Fibroblast of lung (primary cell): Measurements from ENCODE around the gene NOSTRIN. TPM values are rescaled to one million over a fixed set of nuclear protein-coding genes. Genes with fewer than 3 reads are reported as not detected.

Source experiments
- DNase-seq, 2 donors: peaks; one replicate each; pipeline versions ENCODE4 v3.0.0 to v3.0.0-alpha.2; 2010; ENCODE audit warnings: low read depth in 2 of 2
- H2AFZ ChIP-seq: 2 replicates; pipeline ENCODE4 v1.5.1; 2012; ENCODE audit warnings: low read length, control low read depth, inconsistent platforms
- H3K27ac ChIP-seq: 2 replicates; pipeline ENCODE4 v1.5.1; 2011; ENCODE audit warnings: low read length, control low read depth; ENCODE audit not compliant: insufficient read depth
- H3K27me3 ChIP-seq: 2 replicates; pipeline ENCODE4 v1.5.1; 2011; ENCODE audit warnings: mild to moderate bottlenecking, low read length; ENCODE audit not compliant: control insufficient read depth, insufficient read depth
- H3K36me3 ChIP-seq: 2 replicates; pipeline ENCODE4 v1.5.1; 2011; ENCODE audit warnings: low read length; ENCODE audit not compliant: control insufficient read depth, insufficient read depth
- H3K4me1 ChIP-seq: 2 replicates; pipeline ENCODE4 v1.5.1; 2011; ENCODE audit warnings: low read length; ENCODE audit not compliant: control insufficient read depth, insufficient read depth; ENCODE audit errors: extremely low read depth
- H3K4me2 ChIP-seq: 2 replicates; pipeline ENCODE4 v1.5.1; 2011; ENCODE audit warnings: low read length, control low read depth; ENCODE audit not compliant: insufficient read depth; ENCODE audit errors: extremely low read depth
- H3K4me3 ChIP-seq, 4 experiments: fragments of 200-600 bp in 1 of 4; sonication (generic) in 1 of 4; replicated peaks in 1 of 4; 2 replicates each; pipeline ENCODE4 v1.5.1; 2011 to 2016; ENCODE audit warnings: low read length in 4 of 4, low read depth in 3 of 4, mild to moderate bottlenecking in 3 of 4, control low read depth in 2 of 4, inconsistent platforms in 1 of 4, mixed read lengths in 1 of 4; ENCODE audit not compliant: insufficient read depth in 1 of 4; ENCODE audit errors: control extremely low read depth in 1 of 4
- H3K79me2 ChIP-seq: 2 replicates; pipeline ENCODE4 v1.5.1; 2012; ENCODE audit warnings: mild to moderate bottlenecking, low read length, inconsistent platforms; ENCODE audit not compliant: control insufficient read depth, insufficient read depth
- H3K9ac ChIP-seq: 2 replicates; pipeline ENCODE4 v1.5.1; 2011; ENCODE audit warnings: mild to moderate bottlenecking, low read length, control low read depth; ENCODE audit not compliant: insufficient read depth
- H3K9me3 ChIP-seq: 2 replicates; pipeline ENCODE4 v1.5.1; 2012; ENCODE audit warnings: low read depth, low read length; ENCODE audit not compliant: control insufficient read depth, insufficient read depth
- H4K20me1 ChIP-seq: 2 replicates; pipeline ENCODE4 v1.5.1; 2011; ENCODE audit warnings: low read length; ENCODE audit not compliant: control insufficient read depth, insufficient read depth; ENCODE audit errors: extremely low read depth
- CTCF ChIP-seq, 2 donors: IDR thresholded peaks in 1 of 2; conservative IDR thresholded peaks in 1 of 2; 1 replicate in 1 of 2; 2 replicates in 1 of 2; pipeline ENCODE4 v1.5.1; 2011 to 2012; ENCODE audit warnings: low read length in 2 of 2, control low read depth in 1 of 2, inconsistent platforms in 1 of 2, low read depth in 1 of 2, mild to moderate bottlenecking in 1 of 2
- EZH2 ChIP-seq: IDR thresholded peaks from 2 replicates; pipeline ENCODE4 v1.5.1; 2012; ENCODE audit warnings: low read length, control low read depth, mild to moderate bottlenecking; ENCODE audit errors: missing control alignments
- polyA plus RNA-seq, 2 donors: library from polyadenylated mRNA; depleted of rRNA in 1 of 2; stranded (reverse) in 1 of 2; unstranded in 1 of 2; fragments of >200 nt; gene quantifications; 2 replicates each; pipeline ENCODE4 v1.2.1, GENCODE V29; 2011 to 2012; ENCODE audit warnings: missing spikeins in 1 of 2
- total RNA-seq: library from RNA; depleted of rRNA; stranded (reverse); fragments of >200 nt; gene quantifications from 2 replicates; pipeline ENCODE4 v1.2.1, GENCODE V29; 2014

NOSTRIN gene
- total and polyA plus RNA-seq, 2 donors (not counting 1 experiment from before 2014, with no cell fraction given) = 0.50 to 1.3 TPM

- Histone ChIP-seq H2AFZ (no peak overlapping the region), H3K27me3 (no peaks in the 10 kb centered on the region), H3K9ac (no peak overlapping the region), H3K36me3 (no peaks in the 10 kb centered on the region), H3K9me3 (no peaks in the 10 kb centered on the region), H3K27ac (no peak overlapping the region), H4K20me1 (no peaks in the 10 kb centered on the region), H3K4me1 (no peaks in the 10 kb centered on the region), H3K4me2 (no peak overlapping the region), H3K79me2 (no peaks in the 10 kb centered on the region), H3K4me3 (no peak overlapping the region)
- no peak for DNase-seq
- TF ChIP-seq CTCF (conservative IDR thresholded peaks at IDR 0.05 in 1 of 2, IDR thresholded peaks at IDR 0.05 in 1 of 2; ENCODE audit: low read depth in 1 of 2, low read length in 2 of 2) (no peak), EZH2 (no peak)
These were observed 33.5 kb downstream of the NOSTRIN start for GRCh38 chr2:168835969-168836368.

- TF ChIP-seq EZH2 = no peak
- TF ChIP-seq CTCF (conservative IDR thresholded peaks at IDR 0.05 in 1 of 2, IDR thresholded peaks at IDR 0.05 in 1 of 2; ENCODE audit: low read depth in 1 of 2, low read length in 2 of 2) = no peak
- H3K4me2 ChIP-seq = no peak overlapping the region
- H4K20me1 ChIP-seq = no peaks in the 10 kb centered on the region
These were observed 39.0 kb downstream of the NOSTRIN start for GRCh38 chr2:168841445-168841844.

DNA sequence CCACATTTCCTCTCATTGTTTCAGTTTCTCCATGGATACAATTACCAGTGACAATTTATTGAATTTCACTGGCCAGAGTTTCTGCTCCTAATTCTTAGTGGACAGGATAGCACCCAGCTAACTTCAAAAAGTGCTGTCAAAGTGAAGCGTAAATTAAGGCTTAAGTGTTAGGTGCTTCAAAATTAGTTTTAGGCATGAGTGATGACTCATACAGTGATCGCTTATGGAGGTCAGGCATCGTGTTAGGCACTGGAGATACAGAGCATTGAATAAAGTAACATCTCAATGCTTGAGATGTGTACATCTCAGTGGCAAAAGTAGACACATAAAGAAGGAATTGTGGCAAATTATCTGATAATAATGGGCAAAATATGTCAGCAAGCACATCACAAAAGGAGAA is 40.8 kb downstream of the NOSTRIN start:
- Histone ChIP-seq H3K9ac (no peak overlapping the region), H3K9me3 (no peaks in the 10 kb centered on the region), H3K4me2 (no peak overlapping the region), H3K4me1 (no peaks in the 10 kb centered on the region), H2AFZ (no peak overlapping the region), H3K27me3 (no peaks in the 10 kb centered on the region), H3K27ac (no peak overlapping the region), H3K4me3 (no peak overlapping the region), H3K36me3 (no peaks in the 10 kb centered on the region), H3K79me2 (no peaks in the 10 kb centered on the region), H4K20me1 (no peaks in the 10 kb centered on the region)
- no peak for TF ChIP-seq CTCF (conservative IDR thresholded peaks at IDR 0.05 in 1 of 2, IDR thresholded peaks at IDR 0.05 in 1 of 2; ENCODE audit: low read depth in 1 of 2, low read length in 2 of 2)
- no peak for TF ChIP-seq EZH2
- no peak for DNase-seq

More at GRCh38 chr2:168841445-168841844, 39.0 kb downstream of the NOSTRIN start:
- Histone ChIP-seq H3K27me3 (no peaks in the 10 kb centered on the region), H3K4me1 (no peaks in the 10 kb centered on the region), H3K36me3 (no peaks in the 10 kb centered on the region), H3K9me3 (no peaks in the 10 kb centered on the region), H3K27ac (no peak overlapping the region), H2AFZ (no peak overlapping the region), H3K4me3 (no peak overlapping the region), H3K79me2 (no peaks in the 10 kb centered on the region), H3K9ac (no peak overlapping the region)
- DNase-seq = no peak
